T-cell (primary cell): ENCODE data around the gene PDE12. TPM values are rescaled to one million over a fixed set of nuclear protein-coding genes. Genes with fewer than 3 reads are reported as not detected.

Experiments
- ATAC-seq, 4 experiments: fragments of 200-7000 bp in 3 of 4; fragments of 150-1000 bp in 1 of 4; cut with Tn5 transposase; replicated peaks in 1 of 4; 1 replicate in 3 of 4; 2 replicates in 1 of 4; pipeline ENCODE4 v1.10.0; 2021; ENCODE audit warnings: moderate library complexity in 3 of 4, mild to moderate bottlenecking in 2 of 4, moderate number of reproducible peaks in 1 of 4
- CTCF ChIA-PET, 2 donors: fragments of 300-600 bp; sonication (Branson Sonifier 250); formaldehyde crosslinking; loops; one replicate each; lab custom pipeline; 2022; ENCODE audit warnings: antibody characterized with exemption in 2 of 2; lab: Charles Lee
- POLR2A ChIA-PET, 2 donors: fragments of 300-600 bp; sonication (Branson Sonifier 250); formaldehyde crosslinking; loops; one replicate each; lab custom pipeline; 2022; ENCODE audit warnings: antibody characterized with exemption in 2 of 2; lab: Charles Lee
- DNase-seq, 35 experiments: peaks; one replicate each; pipeline versions ENCODE4 v3.0.0 to v3.0.0-alpha.2; 2013 to 2023
- H3K27ac ChIP-seq: one replicate; pipeline ENCODE4 v1.5.1; 2013; ENCODE audit warnings: low read length
- H3K27me3 ChIP-seq, 2 experiments: replicated peaks in 1 of 2; 1 replicate in 1 of 2; 2 replicates in 1 of 2; pipeline versions ENCODE4 v1.6.1 to v1.7.0; 2013; ENCODE audit warnings: low read length in 1 of 2, mixed read lengths in 1 of 2; ENCODE audit not compliant: control insufficient read depth in 2 of 2, insufficient read depth in 2 of 2; ENCODE audit errors: extremely low read depth in 1 of 2
- H3K36me3 ChIP-seq, 2 donors: 1 replicate in 1 of 2; 2 replicates in 1 of 2; pipeline versions ENCODE4 v1.6.1 to v1.7.0; 2013; ENCODE audit warnings: low read length in 1 of 2; ENCODE audit not compliant: control insufficient read depth in 2 of 2, insufficient read depth in 1 of 2; ENCODE audit errors: extremely low read depth in 1 of 2
- H3K4me1 ChIP-seq, 2 experiments: 1 replicate in 1 of 2; 2 replicates in 1 of 2; pipeline versions ENCODE4 v1.6.1 to v1.7.0; 2013; ENCODE audit warnings: low read length in 2 of 2, mixed read lengths in 1 of 2; ENCODE audit not compliant: insufficient read depth in 2 of 2, control insufficient read depth in 1 of 2; ENCODE audit errors: extremely low read depth in 1 of 2
- H3K4me3 ChIP-seq, 2 donors: 1 replicate in 1 of 2; 2 replicates in 1 of 2; pipeline versions ENCODE4 v1.5.1 to v1.7.0; 2013; ENCODE audit warnings: mild to moderate bottlenecking in 2 of 2, low read length in 1 of 2, moderate library complexity in 1 of 2; ENCODE audit not compliant: control insufficient read depth in 1 of 2; ENCODE audit errors: extremely low read depth in 1 of 2
- H3K9me3 ChIP-seq: 2 replicates; pipeline ENCODE4 v1.7.0; 2013
- H3K27ac Mint-ChIP-seq, 2 donors: one replicate each; pipeline ENCODE4 v1.8.0; 2020 to 2021; ENCODE audit warnings: mild to moderate bottlenecking in 2 of 2, mixed read lengths in 2 of 2
- H3K27me3 Mint-ChIP-seq, 2 donors: one replicate each; pipeline ENCODE4 v1.8.0; 2021 to 2022; ENCODE audit warnings: mixed read lengths in 2 of 2
- H3K36me3 Mint-ChIP-seq: one replicate; pipeline ENCODE4 v1.8.0; 2021; ENCODE audit warnings: mixed read lengths
- H3K4me1 Mint-ChIP-seq, 3 donors: one replicate each; pipeline ENCODE4 v1.8.0; 2020 to 2022; ENCODE audit warnings: mixed read lengths in 3 of 3, mild to moderate bottlenecking in 1 of 3
- H3K4me3 Mint-ChIP-seq, 3 donors: one replicate each; pipeline ENCODE4 v1.8.0; 2020 to 2022; ENCODE audit warnings: mild to moderate bottlenecking in 3 of 3, mixed read lengths in 3 of 3, moderate library complexity in 3 of 3
- H3K9me3 Mint-ChIP-seq, 3 donors: one replicate each; pipeline ENCODE4 v1.8.0; 2020 to 2022; ENCODE audit warnings: mixed read lengths in 3 of 3
- WGBS: methylation state at CpG from one replicate; pipeline ENCODE4 v1.1.5; 2013; ENCODE audit warnings: missing lambda C conversion rate; ENCODE audit not compliant: insufficient coverage; 5-methylcytosine and 5-hydroxymethylcytosine counted together
- total RNA-seq, 35 experiments: library from RNA in 6 of 35; stranded (reverse) in 6 of 35; fragments of 120-200 nt in 1 of 35; gene quantifications; one replicate each; pipeline versions ENCODE4 v1.2.1 to v1.2.4 and lab custom pipeline; 2013 to 2026

The PDE12 gene
- total RNA-seq, 5 donors from 2014 or later (not counting 1 experiment from before 2014, with no cell fraction given), result 23.0 to 32.5 (median 26.7) TPM

DNA sequence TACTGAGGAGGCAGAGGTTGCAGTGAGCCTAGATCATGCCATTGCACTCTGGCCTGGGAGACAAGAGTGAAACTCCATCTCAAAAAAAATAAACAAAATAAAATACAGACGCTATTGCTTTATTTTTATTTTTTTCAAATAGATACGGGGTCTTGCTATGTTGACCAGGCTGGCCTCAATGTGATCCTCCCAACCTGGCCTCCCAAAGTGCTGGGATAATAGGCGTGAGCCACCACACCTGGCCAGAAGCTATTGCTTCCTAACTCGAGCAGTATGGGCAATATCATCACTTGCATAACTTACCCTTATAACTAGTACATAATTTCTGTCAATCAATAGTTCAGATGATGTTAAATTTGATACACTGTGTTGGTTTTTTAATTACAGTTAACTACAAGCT, 38.1 kb downstream of the PDE12 start:
- no peaks in the 10 kb centered on the region for H3K36me3 ChIP-seq
- Mint-ChIP-seq H3K27me3 (no peaks in the 10 kb centered on the region), H3K4me3 (peak overlapping the region in 2 of 3 donors; percentile 90 to 97), H3K9me3 (no peaks in the 10 kb centered on the region), H3K27ac (peak overlapping the region in 1 of 2 donors; percentile 33), H3K4me1 (peaks cover 56 to 65% (median 64%) of the 10 kb centered on the region in 3 donors), H3K36me3 (peaks cover 11% of the 10 kb centered on the region)
- CTCF ChIA-PET, result no interaction called here
- H3K4me1 ChIP-seq, result peaks cover 15 to 31% of the 10 kb centered on the region in 2 experiments
- DNase-seq, result no peak
- no peaks in the 10 kb centered on the region for H3K27me3 ChIP-seq
- POLR2A ChIA-PET, result interaction anchor here in 1 of 2 donors (0.6 to 4.5 kb wide), 5 partner anchors 17 to 865 kb away, joined by 3 to 47 read pairs (median 5); partner anchors contain the start of genes PDE12 and SLMAP
- no peaks in the 10 kb centered on the region for H3K9me3 ChIP-seq
- H3K27ac ChIP-seq, result no peak overlapping the region
- ATAC-seq, result no peak
- H3K4me3 ChIP-seq, result no peak overlapping the region
- 91% methylated on average over 3 of the region's 4 CpGs for WGBS

DNA sequence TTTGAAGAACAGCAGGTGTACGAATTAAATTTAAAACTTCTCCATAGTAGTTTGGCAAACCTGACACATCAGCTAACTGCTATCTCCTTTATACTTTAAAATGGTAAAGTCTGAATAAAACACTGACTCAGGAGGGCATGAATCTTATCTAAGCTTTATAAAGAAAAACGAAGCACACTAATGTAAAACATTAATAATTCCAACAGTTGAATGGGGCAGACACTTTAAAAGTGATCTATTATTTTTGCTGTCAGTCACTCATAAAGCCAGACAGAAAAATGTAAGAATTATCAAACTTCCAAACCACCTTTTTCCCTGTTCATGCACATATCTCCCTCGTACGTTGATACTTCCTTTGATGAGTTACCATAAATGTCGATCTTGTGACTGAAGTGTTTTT, 38.5 kb downstream of the PDE12 start:
- Histone ChIP-seq H3K27me3 (no peaks in the 10 kb centered on the region), H3K4me3 (no peak overlapping the region), H3K4me1 (peaks cover 15 to 33% of the 10 kb centered on the region in 2 experiments), H3K36me3 (no peaks in the 10 kb centered on the region), H3K9me3 (no peaks in the 10 kb centered on the region), H3K27ac (no peak overlapping the region)
- no peak for ATAC-seq
- no peak for DNase-seq
- Mint-ChIP-seq H3K27ac (peak overlapping the region; percentile 2 to 33), H3K27me3 (no peaks in the 10 kb centered on the region), H3K9me3 (no peaks in the 10 kb centered on the region), H3K4me3 (peak overlapping the region; percentile 88 to 97 (median 90)), H3K4me1 (peaks cover 60 to 69% (median 68%) of the 10 kb centered on the region in 3 donors), H3K36me3 (peaks cover 11% of the 10 kb centered on the region)
- ChIA-PET POLR2A (interaction anchor here (0.5 to 4.5 kb wide), 6 partner anchors 18 to 865 kb away, joined by 3 to 47 read pairs (median 5); partner anchors contain the start of genes PDE12 (in 1 of the 2) and SLMAP (in 1 of the 2)), CTCF (no interaction called here)
- no CpG with 5 or more reads among the region's 5 CpGs for WGBS

- ATAC-seq, result no peak
- under 1% methylated on average over 21 of the region's 31 CpGs for WGBS
Observed at GRCh38 chr3:57596495-57597126, 40.5 kb downstream of the PDE12 start.

GRCh38 chr3:57597127-57597923, 41.3 kb downstream of the PDE12 start, which contains the start of gene ARF4:
Gene ARF4, minus strand, starts transcription at chr3:57597344. Its CDS starts 204 bp downstream, at chr3:57597140.
- no peaks in the 10 kb centered on the region for H3K27me3 Mint-ChIP-seq
- no peaks in the 10 kb centered on the region for H3K9me3 Mint-ChIP-seq
- peak within 1 kb of the TSS; percentile 98 to 99 for H3K27ac Mint-ChIP-seq
- peaks cover 15% of the 10 kb centered on the region for H3K36me3 Mint-ChIP-seq
- Histone ChIP-seq H3K27me3 (no peaks in the 10 kb centered on the region), H3K4me3 (peak within 1 kb of the TSS; percentile 89 to 99), H3K27ac (peak within 1 kb of the TSS; percentile 99), H3K4me1 (peaks cover 15 to 33% of the 10 kb centered on the region in 2 experiments), H3K36me3 (peaks cover 0 to 3% of the 10 kb centered on the region in 2 donors), H3K9me3 (no peaks in the 10 kb centered on the region)
- ATAC-seq (peak; percentile 87 to 93 (median 92)), DNase-seq (peak; percentile 97 to 100 (median 99))
- H3K4me1 Mint-ChIP-seq, result peaks cover 51 to 68% (median 61%) of the 10 kb centered on the region in 3 donors
- H3K4me3 Mint-ChIP-seq, result peak within 1 kb of the TSS; percentile 88 to 97 (median 90)
- CTCF ChIA-PET, result interaction anchor here in 1 of 2 donors (0.6 to 2.0 kb wide), 6 partner anchors 32 to 200 kb away, joined by 3 to 7 read pairs (median 6); partner anchors contain the start of genes PDE12 and SLMAP
- under 1% methylated on average over 63 of the region's 67 CpGs for WGBS
- POLR2A ChIA-PET, result interaction anchor here (0.5 to 4.5 kb wide), 17 partner anchors 11 to 951 kb away, joined by 3 to 47 read pairs (median 5); partner anchors contain the start of genes PDE12 (in 2 of the 2), DENND6A (in 1 of the 2), HTD2 (in 1 of the 2) and RPP14 (in 1 of the 2)

More at GRCh38 chr3:57596495-57597126, 40.5 kb downstream of the PDE12 start:
- H3K27me3 Mint-ChIP-seq, result no peaks in the 10 kb centered on the region
- peak; percentile 8 to 72 (median 37) for DNase-seq
- peak overlapping the region; percentile 98 to 99 for H3K27ac Mint-ChIP-seq
- peak overlapping the region; percentile 88 to 97 (median 90) for H3K4me3 Mint-ChIP-seq
- Histone ChIP-seq H3K4me3 (peak overlapping the region; percentile 89 to 99), H3K27me3 (no peaks in the 10 kb centered on the region), H3K4me1 (peaks cover 15 to 33% of the 10 kb centered on the region in 2 experiments), H3K9me3 (no peaks in the 10 kb centered on the region), H3K36me3 (no peaks in the 10 kb centered on the region), H3K27ac (peak overlapping the region; percentile 93)
- ChIA-PET CTCF (interaction anchor here (0.5 to 2.0 kb wide), 7 partner anchors 18 to 670 kb away, joined by 3 to 7 read pairs (median 4); partner anchors contain the start of gene PDE12 (in 1 of the 2)), POLR2A (interaction anchor here (0.5 to 4.5 kb wide), 16 partner anchors 10 to 710 kb away, joined by 3 to 47 read pairs (median 4); partner anchors contain the start of genes SLMAP (in 2 of the 2), HTD2 (in 1 of the 2), PDE12 (in 1 of the 2) and RPP14 (in 1 of the 2))
- peaks cover 14% of the 10 kb centered on the region for H3K36me3 Mint-ChIP-seq
- peaks cover 53 to 68% (median 64%) of the 10 kb centered on the region in 3 donors for H3K4me1 Mint-ChIP-seq
- no peaks in the 10 kb centered on the region for H3K9me3 Mint-ChIP-seq

- H3K4me3 Mint-ChIP-seq, result peak overlapping the region; percentile 88 to 97 (median 90)
- H3K27ac Mint-ChIP-seq, result peak overlapping the region; percentile 98 to 99
- H3K36me3 ChIP-seq, result peaks cover 0 to 3% of the 10 kb centered on the region in 2 donors
- peak overlapping the region; percentile 68 to 70 for H3K4me3 ChIP-seq
- POLR2A ChIA-PET, result interaction anchor here in 1 of 2 donors (0.6 to 1.5 kb wide), 5 partner anchors 13 to 110 kb away, joined by 3 to 9 read pairs (median 4); partner anchors contain the start of gene PDE12
- H3K4me1 ChIP-seq, result peaks cover 13 to 31% of the 10 kb centered on the region in 2 experiments
- 62% methylated on average over 4 of the region's 5 CpGs for WGBS
- H3K27me3 ChIP-seq, result no peaks in the 10 kb centered on the region
- CTCF ChIA-PET, result interaction anchor here in 1 of 2 donors (0.6 kb wide), 1 partner anchor 80 kb away, joined by 3 read pairs; no protein-coding TSS in a partner anchor
- ATAC-seq, result no peak
- DNase-seq, result peak in 1 of 35 experiments; percentile 16
- peaks cover 14% of the 10 kb centered on the region for H3K36me3 Mint-ChIP-seq
- no peaks in the 10 kb centered on the region for H3K9me3 ChIP-seq
- peak overlapping the region; percentile 99 for H3K27ac ChIP-seq
- no peaks in the 10 kb centered on the region for H3K27me3 Mint-ChIP-seq
- H3K9me3 Mint-ChIP-seq, result no peaks in the 10 kb centered on the region
- H3K4me1 Mint-ChIP-seq, result peaks cover 39 to 57% (median 47%) of the 10 kb centered on the region in 3 donors
Observed at GRCh38 chr3:57598765-57599360, 42.8 kb downstream of the PDE12 start.
